AG09309 (cell line): ENCODE results near the gene CD93.

Source experiments
- DNase-seq: peaks from one replicate; pipeline ENCODE4 v3.0.0-alpha.2; 2010; ENCODE audit warnings: low read depth
- H3K4me3 ChIP-seq: 2 replicates; pipeline ENCODE4 v1.5.1; 2011; ENCODE audit warnings: mild to moderate bottlenecking, low read depth, low read length, moderate library complexity; ENCODE audit not compliant: control insufficient read depth
- CTCF ChIP-seq: IDR thresholded peaks from 2 replicates; pipeline ENCODE4 v1.5.1; 2011; ENCODE audit warnings: mild to moderate bottlenecking, low read depth, low read length, inconsistent platforms; ENCODE audit not compliant: insufficient read depth, control insufficient read depth; ENCODE audit errors: missing control alignments

Gene CD93

GRCh38 chr20:23094927-23095326 is 8.8 kb upstream of the CD93 start:
- TF ChIP-seq CTCF = no peak
- H3K4me3 ChIP-seq = no peak overlapping the region
- no peak for DNase-seq

- no peak for DNase-seq
Observed at GRCh38 chr20:23094213-23094896, 8.2 kb upstream of the CD93 start.

GRCh38 chr20:23093613-23094012 is 7.5 kb upstream of the CD93 start:
- H3K4me3 ChIP-seq = no peak overlapping the region
- DNase-seq = no peak
- TF ChIP-seq CTCF = no peak

More at GRCh38 chr20:23094213-23094896, 8.2 kb upstream of the CD93 start:
- no peak overlapping the region for H3K4me3 ChIP-seq
- TF ChIP-seq CTCF = no peak

- H3K4me3 ChIP-seq = no peak overlapping the region
- no peak for DNase-seq
- TF ChIP-seq CTCF = no peak
Observed at GRCh38 chr20:23092861-23093495, 6.9 kb upstream of the CD93 start.

- H3K4me3 ChIP-seq = no peak overlapping the region
- TF ChIP-seq CTCF = no peak
- DNase-seq = no peak
Observed at GRCh38 chr20:23092384-23092756, 6.2 kb upstream of the CD93 start.

- no peak for DNase-seq
- H3K4me3 ChIP-seq = no peak overlapping the region
- TF ChIP-seq CTCF = no peak
Observed at GRCh38 chr20:23091721-23092383, 5.7 kb upstream of the CD93 start.
